Stimulated activated CD4-positive, alpha-beta T cell treated with anti-CD3 and anti-CD28 coated beads, Interleukin-4, amount 100 ng/mL, for 24 hours (primary cell): ENCODE results near the gene LRRC14B.
"Not testable (repeated sequence)": the region's sequence is repeated elsewhere in the genome, so short reads cannot be mapped to it uniquely, and the experiment has no call there.

Experiments used
- DNase-seq: peaks from one replicate; pipeline ENCODE4 v3.0.0-alpha.2; 2020

LRRC14B gene

GRCh38 chr5:194102-194501 is 2.8 kb downstream of the LRRC14B start:
- DNase-seq, result no peak

- no peak for DNase-seq
Observed at GRCh38 chr5:194603-195209, 3.4 kb downstream of the LRRC14B start.

DNA sequence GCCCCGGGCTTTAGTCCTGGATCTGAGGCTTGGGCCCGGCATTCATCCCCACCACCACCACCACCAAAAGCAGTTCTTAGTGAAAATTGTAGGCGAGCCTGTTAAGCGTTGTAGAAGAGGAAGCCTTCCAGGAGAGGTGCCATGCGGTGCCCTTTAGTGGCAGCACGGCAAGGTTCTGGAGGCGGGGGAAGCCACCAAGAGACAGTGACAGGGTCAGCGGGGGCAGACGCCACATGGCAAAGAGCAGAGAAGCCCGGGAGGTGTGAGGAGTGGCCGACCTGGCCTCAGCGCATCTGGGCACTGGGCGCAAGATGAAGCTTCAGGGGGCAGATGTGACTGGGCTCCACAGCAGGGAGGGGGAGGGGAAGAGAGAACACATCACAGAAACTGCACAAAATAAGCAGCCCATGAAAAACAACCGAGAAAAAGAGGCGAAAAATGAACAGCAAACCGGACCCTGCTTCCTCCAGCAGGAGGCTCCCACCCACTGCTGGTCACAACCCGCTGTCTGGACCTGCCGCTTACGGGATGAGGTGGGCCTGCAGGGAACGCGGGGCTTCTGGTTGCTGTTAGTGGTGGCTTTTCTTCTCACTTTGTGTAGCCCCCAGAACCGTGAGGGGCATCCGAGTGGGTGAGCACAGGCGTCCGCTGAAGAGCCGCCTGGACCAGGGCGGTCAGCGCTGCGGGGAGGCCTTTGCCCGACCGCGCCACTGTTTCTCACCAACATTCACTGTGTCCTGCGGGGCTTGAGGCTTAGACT is 4.3 kb downstream of the LRRC14B start:
- no peak for DNase-seq

DNA sequence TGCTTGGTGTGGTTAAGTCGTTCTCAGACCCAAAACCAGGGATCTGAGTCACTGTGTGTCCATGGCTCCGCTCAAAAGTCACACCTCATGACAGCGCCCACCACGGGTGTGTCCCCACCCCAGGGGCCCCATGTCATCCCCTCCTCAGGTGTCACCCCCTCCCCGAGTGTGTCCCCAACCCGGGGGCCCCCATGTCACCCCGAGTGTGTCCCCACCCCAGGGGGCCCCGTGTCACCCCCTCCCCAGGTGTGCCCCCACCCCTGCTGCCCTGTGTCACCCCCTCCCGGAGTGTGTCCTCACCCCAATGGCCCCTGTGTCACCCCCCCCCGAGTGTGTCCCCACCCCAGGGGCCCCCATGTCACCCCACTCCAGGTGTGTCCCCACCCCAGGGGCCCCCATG is 5.1 kb downstream of the LRRC14B start:
- DNase-seq, result no peak

DNA sequence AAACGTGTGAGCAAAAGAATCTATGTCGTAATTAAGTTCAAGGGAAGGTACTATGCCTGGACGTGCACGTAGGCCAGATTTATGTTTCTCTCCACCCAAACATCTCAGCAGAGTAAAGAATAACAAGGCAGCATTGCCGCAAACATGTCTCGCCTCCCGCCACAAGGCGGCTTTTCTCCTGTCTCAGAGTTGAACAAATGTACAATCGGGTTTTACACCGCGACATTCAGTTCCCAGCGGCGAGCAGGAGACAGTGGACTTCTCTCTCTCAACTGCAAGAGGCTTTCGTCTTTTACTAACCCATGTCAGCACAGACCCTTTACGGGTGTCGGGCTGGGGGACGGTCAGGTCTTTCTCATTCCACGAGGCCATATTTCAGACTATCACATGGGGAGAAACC is 5.7 kb downstream of the LRRC14B start:
- DNase-seq, result not testable (repeated sequence)

DNA sequence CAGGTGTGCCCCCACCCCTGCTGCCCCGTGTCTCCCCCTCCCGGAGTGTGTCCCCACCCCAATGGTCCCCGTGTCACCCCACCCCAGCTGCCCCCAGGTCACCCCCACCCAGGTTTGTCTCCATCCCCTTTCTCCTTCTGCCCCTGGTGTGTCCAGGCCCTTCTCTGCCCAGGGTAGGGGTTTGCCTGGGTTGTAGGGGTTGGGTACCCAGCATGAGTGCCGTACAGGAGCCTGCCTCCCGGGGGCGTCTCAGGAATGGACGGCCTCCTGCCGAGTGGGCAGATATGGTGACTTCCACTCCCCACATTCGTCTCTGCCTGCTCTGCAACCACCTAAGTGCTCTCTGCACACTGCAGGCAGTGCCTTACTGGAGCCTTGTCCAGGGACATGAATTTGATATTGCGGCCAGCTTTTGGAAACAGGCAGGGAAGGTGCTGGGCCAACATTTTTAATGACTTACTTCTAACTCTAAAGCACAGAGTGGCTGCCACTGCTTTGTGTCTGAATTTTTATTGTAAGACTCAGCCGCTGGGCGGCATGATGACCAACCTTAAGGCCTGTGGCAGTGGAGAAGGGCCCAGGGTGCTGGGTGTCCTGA is 6.7 kb downstream of the LRRC14B start:
- no peak for DNase-seq

GRCh38 chr5:198516-199196 is 7.4 kb downstream of the LRRC14B start:
- DNase-seq, result no peak

DNA sequence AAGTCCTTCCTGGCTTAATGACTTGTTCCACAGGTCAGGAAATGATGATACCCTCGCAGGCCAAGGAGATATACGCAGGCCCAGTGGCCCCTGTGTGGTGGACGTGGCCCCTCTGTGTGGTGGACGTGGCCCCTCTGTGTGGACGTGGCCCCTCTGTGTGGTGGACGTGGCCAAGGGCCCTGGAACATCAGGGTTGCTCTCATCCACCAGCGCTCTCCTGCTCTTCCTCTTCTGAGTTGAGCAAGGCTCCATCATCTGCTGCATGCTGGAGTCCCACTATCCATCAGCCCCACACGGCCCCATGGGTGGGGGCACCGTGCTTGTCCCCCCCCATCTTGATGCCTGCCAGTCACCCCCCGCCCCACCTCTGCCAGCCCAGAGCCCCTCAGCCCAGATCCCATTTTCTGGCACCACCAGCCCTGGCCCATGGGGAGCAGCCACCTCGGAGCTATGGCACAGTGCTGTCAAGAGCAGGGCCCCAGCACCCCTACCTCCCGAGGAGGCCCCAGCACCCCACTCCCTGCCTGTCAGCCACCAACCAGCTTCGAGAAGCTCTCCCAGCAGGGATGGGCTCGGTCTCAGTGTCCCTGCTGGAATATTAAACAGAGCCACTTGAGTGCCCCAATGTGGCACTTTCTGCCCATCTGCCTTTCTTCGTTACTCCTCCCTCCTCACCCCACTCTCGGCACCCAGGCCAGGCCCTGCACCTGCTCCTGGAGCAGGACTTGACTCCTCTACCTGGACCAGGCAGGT is 8.1 kb downstream of the LRRC14B start:
- DNase-seq, result no peak

GRCh38 chr5:199950-200645 is 8.8 kb downstream of the LRRC14B start:
- DNase-seq, result no peak

DNA sequence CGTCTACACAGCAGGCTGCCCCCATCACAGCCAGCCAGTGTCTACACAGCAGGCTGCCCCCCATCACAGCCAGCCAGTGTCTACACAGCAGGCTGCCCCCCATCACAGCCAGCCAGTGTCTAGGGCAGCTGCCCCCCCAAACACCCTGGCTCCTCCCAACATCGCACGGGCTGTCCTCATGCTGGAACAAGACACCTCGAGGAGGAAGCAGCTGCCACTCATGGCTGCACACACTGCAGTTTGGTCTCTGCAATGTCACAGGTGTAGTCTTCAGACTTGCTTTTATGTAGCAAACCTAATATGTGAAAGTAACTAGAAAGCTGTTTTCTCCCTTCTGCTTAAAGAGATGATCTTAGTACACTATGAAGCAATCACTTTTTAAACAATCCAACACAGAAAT is 9.7 kb downstream of the LRRC14B start:
- DNase-seq, result no peak

- DNase-seq, result no peak
Observed at GRCh38 chr5:201672-202071, 10.4 kb downstream of the LRRC14B start.

DNA sequence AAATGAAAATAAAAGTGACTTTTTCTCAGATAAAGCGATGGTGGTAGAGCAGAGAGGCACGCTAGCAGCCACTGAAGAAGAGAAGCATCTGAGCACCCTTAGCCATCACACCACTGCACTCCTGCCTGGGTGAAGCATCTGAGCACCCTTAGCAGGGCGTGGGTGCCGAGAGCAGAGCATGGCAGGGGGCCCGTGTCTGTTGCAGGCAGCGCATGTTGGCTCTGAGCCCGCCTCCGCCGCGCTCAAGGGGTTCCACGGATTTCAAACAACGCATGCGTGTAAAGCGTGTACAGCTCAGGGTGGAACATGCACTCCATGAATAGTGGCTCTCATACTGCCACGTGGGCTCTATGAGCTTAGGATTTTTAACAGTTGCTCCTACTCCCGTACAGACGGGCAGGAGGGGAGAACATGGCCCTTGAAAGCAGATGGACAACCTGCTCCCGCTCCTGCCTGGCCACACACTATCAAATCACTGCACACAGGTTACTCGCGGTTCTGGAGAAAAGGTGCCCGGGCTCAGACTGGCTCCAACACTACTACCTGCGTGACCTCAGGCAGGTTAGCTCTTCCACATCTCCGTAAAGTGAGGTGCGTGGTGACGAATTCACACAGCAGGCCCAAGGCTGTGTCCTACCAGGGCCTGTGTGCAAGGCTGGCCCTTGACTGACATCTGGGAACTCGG is 12.1 kb downstream of the LRRC14B start:
- DNase-seq, result no peak

- no peak for DNase-seq
Observed at GRCh38 chr5:204001-204400, 12.7 kb downstream of the LRRC14B start.

DNA sequence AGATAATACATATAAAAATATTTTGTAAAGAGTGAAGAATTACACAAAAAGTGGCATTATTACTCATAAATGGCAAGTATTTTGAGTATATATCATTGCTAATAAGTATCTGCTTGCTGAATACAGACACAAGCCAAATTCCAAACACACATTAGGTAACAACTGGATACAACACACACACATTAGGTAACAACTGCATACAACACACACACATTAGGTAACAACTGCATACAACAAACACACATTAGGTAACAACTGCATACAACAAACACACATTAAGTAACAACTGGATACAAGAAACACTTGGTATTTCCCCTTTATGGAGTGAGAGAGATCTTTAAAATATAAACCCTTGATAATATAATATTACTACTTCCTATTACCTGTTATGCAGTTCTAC is 13.2 kb downstream of the LRRC14B start:
- DNase-seq, result no peak

DNA sequence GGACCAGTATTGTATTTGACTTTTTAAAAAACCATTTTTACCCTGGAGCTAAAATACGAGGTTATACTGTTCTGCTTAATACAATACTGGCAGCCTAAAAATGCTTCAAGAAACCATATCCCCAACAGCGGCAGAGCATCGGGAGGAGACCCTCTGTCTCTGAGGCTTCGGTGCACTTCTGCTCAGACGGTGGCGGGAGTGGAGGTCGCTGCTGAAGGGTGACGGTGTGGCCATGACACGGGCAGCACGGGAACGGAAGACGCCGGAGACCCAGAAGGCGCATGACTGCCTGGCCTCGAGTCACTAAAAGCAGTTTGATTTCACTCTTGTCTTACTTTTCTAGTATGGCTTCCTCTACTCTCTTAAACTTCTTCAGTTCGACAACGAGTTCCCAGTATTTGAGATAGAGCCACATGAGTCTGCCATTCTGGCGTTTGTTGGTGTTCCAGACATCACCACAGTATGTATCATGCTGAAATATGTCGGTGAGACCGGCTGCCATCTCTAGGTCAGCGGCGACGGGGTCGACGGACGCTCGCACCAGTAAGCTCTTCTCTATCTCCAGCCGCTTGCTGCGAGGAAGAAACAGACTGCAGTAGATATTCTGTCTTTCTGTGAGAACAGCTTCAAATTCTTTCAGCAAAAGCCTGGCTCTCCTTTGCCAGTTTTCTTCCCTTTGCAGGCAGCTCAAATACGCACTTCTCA is 13.8 kb downstream of the LRRC14B start:
- DNase-seq, result no peak

DNA sequence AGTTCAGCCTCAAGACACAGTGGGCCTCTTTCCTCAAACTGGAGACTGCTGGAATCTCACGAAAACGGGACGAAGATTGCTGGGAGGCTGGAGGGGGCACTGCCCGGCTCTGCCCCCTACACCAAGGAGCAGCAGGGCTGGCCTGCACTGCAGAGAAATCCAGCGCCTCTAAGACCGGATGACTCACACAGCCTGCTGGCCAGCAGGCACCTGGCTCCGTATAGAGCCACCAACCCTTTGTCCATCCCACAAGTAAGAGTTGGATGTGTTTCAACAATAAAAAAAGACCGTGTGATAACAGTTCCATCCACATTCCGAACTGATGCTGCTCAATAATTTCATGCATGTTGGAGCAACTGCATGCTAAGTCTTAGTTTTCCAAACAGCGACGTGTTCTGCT is 15.1 kb downstream of the LRRC14B start:
- no peak for DNase-seq

DNA sequence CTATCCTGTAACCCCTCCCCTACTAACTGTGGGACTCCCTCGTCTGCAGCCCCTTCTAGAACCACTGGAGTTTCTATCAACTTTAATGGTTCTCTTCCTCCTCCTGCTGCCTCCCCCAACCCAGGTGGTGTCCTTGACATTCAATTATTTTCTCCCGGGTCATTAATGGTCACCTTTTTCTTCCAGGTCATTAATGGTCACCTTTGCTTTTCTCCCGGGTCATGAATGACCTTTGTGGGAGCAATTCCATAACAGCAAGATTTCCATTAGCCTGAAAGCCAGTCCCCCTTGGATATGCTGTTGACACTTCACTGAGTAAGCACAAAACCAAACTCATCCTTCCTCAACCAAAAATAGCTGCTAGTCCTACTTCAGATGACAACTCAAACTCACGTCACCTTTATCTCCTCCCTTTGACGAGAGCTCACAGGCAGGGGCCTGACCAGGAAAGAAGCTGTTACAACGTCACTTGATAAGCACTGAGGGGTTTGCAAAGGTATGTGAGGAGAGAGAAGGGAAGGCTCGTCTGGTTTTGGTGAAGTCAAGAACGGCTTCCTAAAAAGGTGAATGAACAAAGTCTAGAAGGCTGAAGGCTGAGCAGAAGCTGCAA is 15.7 kb downstream of the LRRC14B start:
- DNase-seq, result no peak

- DNase-seq, result no peak
Observed at GRCh38 chr5:207599-207998, 16.3 kb downstream of the LRRC14B start.

DNA sequence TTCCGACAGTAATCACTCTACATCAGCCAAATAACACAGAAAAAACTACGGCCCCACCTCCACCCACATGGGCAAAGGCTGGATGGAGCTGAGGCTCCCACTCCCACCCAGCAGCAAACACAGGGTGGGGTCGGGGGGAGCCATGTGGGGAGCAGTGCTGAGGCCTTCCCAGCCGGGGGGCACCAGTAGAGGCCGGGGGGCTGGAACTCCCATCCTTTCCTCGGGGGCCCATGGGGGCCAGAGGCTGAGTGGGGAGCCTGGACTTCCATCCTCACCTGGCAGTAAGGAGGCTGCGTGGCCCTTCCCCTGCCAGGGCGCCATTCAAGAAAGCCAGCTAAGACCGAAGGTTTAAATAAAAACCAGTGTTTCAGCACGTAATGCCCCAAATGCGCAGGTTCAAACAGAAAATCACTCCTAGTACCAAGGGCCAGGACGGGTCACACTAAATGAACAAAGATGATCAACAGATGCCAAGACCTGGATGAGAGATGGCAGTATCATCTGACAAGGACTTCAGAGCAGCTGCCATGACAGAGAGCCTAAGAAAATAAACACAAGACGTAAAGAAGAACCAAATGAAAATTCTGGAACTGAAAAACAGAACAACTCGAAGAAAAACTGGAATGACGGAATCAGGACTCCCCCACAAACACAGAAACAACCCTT is 17.3 kb downstream of the LRRC14B start:
- no peak for DNase-seq

GRCh38 chr5:213803-214395 is 22.6 kb downstream of the LRRC14B start:
- DNase-seq, result peak; percentile 3
